ENCODE results near the gene NAPB.

Gene NAPB

GRCh38 chr20:23370274-23370673, 51.0 kb downstream of the NAPB start:
- H3K4me1 ChIP-seq, result no peaks in the 10 kb centered on the region
- DNase-seq, result no peak
- H3K9me3 ChIP-seq, result no peaks in the 10 kb centered on the region; the same call in 1 of the 2 replicates
- no peaks in the 10 kb centered on the region for H3K27me3 ChIP-seq
- TF ChIP-seq CTCF (IDR thresholded peaks at IDR 0.05; ENCODE audit: low read depth, low read length), result no peak
- peaks cover 83% of the 10 kb centered on the region for H3K36me3 ChIP-seq
- no peak overlapping the region for H3K4me3 ChIP-seq (ENCODE audit: low read depth, low read length)

DNA sequence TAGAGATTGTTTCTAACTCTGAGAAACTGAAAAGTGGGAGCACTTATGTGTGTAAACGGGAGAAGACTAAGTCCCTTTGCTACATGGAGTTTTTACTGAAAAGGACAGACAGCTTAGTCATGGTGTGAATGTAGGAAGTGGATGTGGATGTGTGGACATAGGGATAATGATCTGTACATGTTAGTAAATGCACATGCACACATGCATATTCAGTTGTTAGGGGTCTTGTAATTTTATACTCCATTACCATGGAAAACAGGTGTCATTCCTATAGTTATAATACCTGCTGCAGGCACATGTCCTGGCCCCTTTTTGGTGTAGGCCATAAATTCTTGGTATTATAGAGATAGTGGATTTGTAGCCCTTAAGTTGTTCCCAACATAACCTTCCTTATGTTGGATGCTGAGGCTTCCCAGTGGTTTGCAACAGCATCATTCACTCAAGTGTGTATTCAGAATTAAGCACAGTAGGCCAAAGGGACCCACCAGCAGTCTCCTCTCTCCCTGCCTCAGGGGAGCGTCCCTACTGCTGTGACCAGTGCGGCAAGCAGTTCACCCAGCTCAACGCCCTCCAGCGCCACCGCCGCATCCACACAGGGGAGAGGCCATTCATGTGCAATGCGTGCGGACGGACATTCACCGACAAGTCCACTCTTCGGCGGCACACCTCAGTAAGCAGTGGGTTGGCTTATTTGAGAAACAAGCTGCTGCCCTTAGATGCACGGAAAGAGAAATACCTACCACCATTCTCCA, 52.0 kb downstream of the NAPB start:
- Histone ChIP-seq H3K4me1 (no peaks in the 10 kb centered on the region), H3K4me3 (ENCODE audit: low read depth, low read length) (no peak overlapping the region), H3K27me3 (no peaks in the 10 kb centered on the region), H3K36me3 (peaks cover 83% of the 10 kb centered on the region), H3K9me3 (no peaks in the 10 kb centered on the region)
- DNase-seq, result no peak
- no peak for TF ChIP-seq CTCF (IDR thresholded peaks at IDR 0.05; ENCODE audit: low read depth, low read length)

GRCh38 chr20:23368316-23369071, 52.8 kb downstream of the NAPB start:
- Histone ChIP-seq H3K9me3 (no peaks in the 10 kb centered on the region), H3K4me3 (ENCODE audit: low read depth, low read length) (no peak overlapping the region), H3K36me3 (peaks cover 79% of the 10 kb centered on the region), H3K4me1 (0 out of 2 replicates have a peak, but pooled peaks cover 2% of the 10 kb centered on the region), H3K27me3 (no peaks in the 10 kb centered on the region)
- no peak for DNase-seq
- TF ChIP-seq CTCF (IDR thresholded peaks at IDR 0.05; ENCODE audit: low read depth, low read length), result no peak

GRCh38 chr20:23367770-23368169, 53.5 kb downstream of the NAPB start:
- Histone ChIP-seq H3K9me3 (no peaks in the 10 kb centered on the region), H3K4me3 (ENCODE audit: low read depth, low read length) (no peak overlapping the region), H3K36me3 (peaks cover 72% of the 10 kb centered on the region), H3K27me3 (no peaks in the 10 kb centered on the region), H3K4me1 (0 out of 2 replicates have a peak, but pooled peaks cover 2% of the 10 kb centered on the region)
- TF ChIP-seq CTCF (IDR thresholded peaks at IDR 0.05; ENCODE audit: low read depth, low read length), result no peak
- DNase-seq, result no peak

DNA sequence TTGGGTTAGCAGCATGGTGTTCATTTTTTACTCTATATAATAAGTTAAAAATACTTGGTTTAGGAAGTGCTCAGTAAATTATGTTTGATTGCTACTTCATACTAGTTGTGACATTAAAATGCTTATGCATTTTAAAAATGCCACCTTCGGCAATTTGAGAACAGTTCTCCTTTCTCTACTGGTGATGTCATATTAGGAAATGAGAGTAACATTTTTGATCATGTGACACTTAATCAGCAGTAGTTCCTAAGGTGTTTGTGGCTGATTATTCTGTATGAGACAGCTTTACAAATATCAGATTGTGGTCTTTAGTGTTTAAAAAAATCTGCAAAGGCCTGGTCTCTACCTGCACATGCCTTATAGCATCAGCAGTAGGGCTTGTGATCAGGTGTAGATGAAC, 54.9 kb downstream of the NAPB start:
- H3K4me3 ChIP-seq (ENCODE audit: low read depth, low read length), result no peak overlapping the region
- H3K27me3 ChIP-seq, result no peaks in the 10 kb centered on the region
- peaks cover 66% of the 10 kb centered on the region for H3K36me3 ChIP-seq
- H3K9me3 ChIP-seq, result no peaks in the 10 kb centered on the region
- TF ChIP-seq CTCF (IDR thresholded peaks at IDR 0.05; ENCODE audit: low read depth, low read length), result no peak
- 0 out of 2 replicates have a peak, but pooled peaks cover 2% of the 10 kb centered on the region for H3K4me1 ChIP-seq
- no peak for DNase-seq

Data from BE2C (cell line).